Measurements from ENCODE around the gene ATAD3B. TPM values are rescaled to one million over a fixed set of nuclear protein-coding genes. Genes with fewer than 3 reads are reported as not detected.

Gene ATAD3B
- total and polyA plus RNA-seq, 10 of the 15 experiments (the other 5 are each of a cell fraction or from before 2014, with no cell fraction given) = 0.03 to 38.8 (median 23.8) TPM

DNA sequence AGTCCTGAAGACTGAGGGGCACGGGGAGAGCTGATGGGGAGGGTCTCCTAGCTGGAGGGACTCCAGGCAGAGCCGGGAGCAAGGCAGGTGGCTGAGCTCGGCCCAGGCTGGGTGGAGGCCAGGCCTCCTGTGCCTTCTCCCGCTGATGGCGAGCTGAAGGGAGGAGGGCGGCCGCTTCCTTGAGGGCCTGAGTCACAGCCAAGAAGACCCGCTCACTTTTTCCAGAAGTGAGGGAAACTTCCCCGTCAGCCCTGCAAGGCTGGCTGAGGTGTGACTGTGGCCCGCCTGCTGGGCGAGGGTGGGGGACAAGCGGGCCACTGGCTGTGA lies 37.8 kb upstream of the ATAD3B start:
- TF ChIP-seq, protein P1, sequence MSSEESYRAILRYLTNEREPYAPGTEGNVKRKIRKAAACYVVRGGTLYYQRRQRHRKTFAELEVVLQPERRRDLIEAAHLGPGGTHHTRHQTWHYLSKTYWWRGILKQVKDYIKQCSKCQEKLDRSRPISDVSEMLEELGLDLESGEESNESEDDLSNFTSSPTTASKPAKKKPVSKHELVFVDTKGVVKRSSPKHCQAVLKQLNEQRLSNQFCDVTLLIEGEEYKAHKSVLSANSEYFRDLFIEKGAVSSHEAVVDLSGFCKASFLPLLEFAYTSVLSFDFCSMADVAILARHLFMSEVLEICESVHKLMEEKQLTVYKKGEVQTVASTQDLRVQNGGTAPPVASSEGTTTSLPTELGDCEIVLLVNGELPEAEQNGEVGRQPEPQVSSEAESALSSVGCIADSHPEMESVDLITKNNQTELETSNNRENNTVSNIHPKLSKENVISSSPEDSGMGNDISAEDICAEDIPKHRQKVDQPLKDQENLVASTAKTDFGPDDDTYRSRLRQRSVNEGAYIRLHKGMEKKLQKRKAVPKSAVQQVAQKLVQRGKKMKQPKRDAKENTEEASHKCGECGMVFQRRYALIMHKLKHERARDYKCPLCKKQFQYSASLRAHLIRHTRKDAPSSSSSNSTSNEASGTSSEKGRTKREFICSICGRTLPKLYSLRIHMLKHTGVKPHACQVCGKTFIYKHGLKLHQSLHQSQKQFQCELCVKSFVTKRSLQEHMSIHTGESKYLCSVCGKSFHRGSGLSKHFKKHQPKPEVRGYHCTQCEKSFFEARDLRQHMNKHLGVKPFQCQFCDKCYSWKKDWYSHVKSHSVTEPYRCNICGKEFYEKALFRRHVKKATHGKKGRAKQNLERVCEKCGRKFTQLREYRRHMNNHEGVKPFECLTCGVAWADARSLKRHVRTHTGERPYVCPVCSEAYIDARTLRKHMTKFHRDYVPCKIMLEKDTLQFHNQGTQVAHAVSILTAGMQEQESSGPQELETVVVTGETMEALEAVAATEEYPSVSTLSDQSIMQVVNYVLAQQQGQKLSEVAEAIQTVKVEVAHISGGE (CRISPR knock-in tag; IDR thresholded peaks at IDR 0.05) = no peak
- TF ChIP-seq POLR2A (IDR thresholded peaks at IDR 0.05; ENCODE audit: low read depth, low read length) = peak; percentile 11; the same call in 1 of the 2 replicates
- Histone ChIP-seq H3K27ac (ENCODE audit: control insufficient read depth, insufficient read depth) (no peak overlapping the region), H2AFZ (ENCODE audit: control insufficient read depth, low read depth, low read length) (peak overlapping the region; percentile 44), H3K27me3 (replicated peaks in 1 of 2; ENCODE audit: control insufficient read depth in 2 of 2, insufficient read depth in 2 of 2, low read length in 1 of 2) (peaks cover 0 to 13% of the 10 kb centered on the region in 2 experiments; a peak in 3 of 4 replicates), H3K79me2 (ENCODE audit: control insufficient read depth, insufficient read depth, low read length) (no peaks in the 10 kb centered on the region), H3K36me3 (ENCODE audit: control insufficient read depth in 2 of 2, insufficient read depth in 2 of 2, low read length in 1 of 2) (no peaks in the 10 kb centered on the region), H3K4me3 (peak overlapping the region; percentile 8; the same call in 1 of the 2 replicates), H3K4me1 (ENCODE audit: control insufficient read depth, insufficient read depth, low read length) (peaks cover 20% of the 10 kb centered on the region), H3K4me2 (ENCODE audit: control insufficient read depth, insufficient read depth) (no peak overlapping the region; the same call in 1 of the 2 replicates), H4K20me1 (ENCODE audit: control insufficient read depth, insufficient read depth) (no peaks in the 10 kb centered on the region), H3K9me3 (replicated peaks; ENCODE audit: control insufficient read depth, insufficient read depth, low read length) (no peaks in the 10 kb centered on the region), H3K9ac (ENCODE audit: control insufficient read depth, insufficient read depth, low read length) (peak overlapping the region; percentile 34; the same call in 1 of the 2 replicates)
- ChIA-PET RAD21 (ENCODE audit: unreplicated experiment) (no interaction called here), CTCF (interaction anchor here (1.2 kb wide), 1 partner anchor 35 kb away, joined by 4 read pairs; the partner anchor contains the start of gene CCNL2), POLR2A (interaction anchor here (0.7 kb wide), 1 partner anchor 25 kb away, joined by 3 read pairs; no protein-coding TSS in a partner anchor), SMC1A (ENCODE audit: uncharacterized antibody, unreplicated experiment) (no interaction called here)
- DNase-seq (ENCODE audit: low read depth, low spot score) = no peak
- in situ Hi-C loops (cut with MboI) = no loop called here
- no peak for ATAC-seq
- FAIRE-seq = no peak
- WGBS (ENCODE audit: insufficient coverage, insufficient replicate concordance, low lambda C conversion rate, missing lambda C conversion rate) = 3% methylated on average over 12 of the region's 12 CpGs
- no TSS peak for BruUV-seq (replicated peaks)
- intact Hi-C loops (cut with micrococcal nuclease; ENCODE audit: unreplicated experiment) = no loop called here
